ENCODE measurements around the gene BBC3.

The BBC3 gene

DNA sequence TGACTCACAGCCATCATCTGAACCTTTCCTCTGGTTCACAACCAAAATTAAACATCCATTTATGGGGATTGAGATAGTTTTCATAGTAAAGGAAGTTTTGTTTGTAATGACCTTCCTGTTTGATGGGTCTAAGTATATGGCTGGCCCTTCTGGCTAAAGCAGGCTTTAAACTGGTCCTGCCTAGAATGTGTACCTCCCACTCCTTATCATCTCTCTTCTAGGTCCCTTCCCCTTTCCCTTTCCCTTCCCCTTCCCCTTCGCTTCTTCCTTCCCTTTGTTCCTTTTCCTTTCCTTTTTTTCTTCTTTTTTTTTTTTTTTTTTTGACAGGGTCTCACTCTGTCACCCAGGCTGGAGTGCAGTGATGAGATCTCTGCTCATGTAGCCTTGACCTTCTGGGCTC is 35.6 kb downstream of the BBC3 start:
- DNase-seq (ENCODE audit: low spot score) = no peak

DNA sequence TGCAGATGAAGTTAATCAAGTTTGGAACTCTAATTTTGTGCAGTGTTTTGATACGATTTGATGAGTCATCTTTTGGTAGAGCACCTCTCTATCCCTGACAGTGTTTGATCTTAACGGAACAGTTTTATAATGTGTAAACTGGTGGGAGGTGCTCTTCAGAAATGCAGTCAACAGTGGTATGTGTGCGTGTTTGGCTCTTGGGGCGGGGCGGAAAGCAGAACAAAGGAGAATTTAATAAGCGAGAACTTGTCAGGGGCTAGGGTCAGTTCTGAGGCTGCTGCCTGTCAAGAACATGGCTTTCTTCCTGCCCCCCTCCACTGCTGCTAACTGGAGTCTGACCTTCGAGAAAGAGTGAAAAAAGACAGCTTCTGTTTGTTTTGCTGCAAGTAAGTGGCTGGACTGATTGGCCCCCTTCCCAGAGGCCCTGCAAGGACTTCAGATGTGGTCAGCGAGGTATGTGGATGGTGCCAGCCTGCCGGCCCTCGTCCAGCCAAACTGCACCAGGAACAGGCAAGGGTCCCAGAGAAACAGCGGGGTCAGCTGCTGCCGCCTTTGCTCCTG is 40.8 kb downstream of the BBC3 start:
- peak; percentile 73 for DNase-seq (ENCODE audit: low spot score)

DNA sequence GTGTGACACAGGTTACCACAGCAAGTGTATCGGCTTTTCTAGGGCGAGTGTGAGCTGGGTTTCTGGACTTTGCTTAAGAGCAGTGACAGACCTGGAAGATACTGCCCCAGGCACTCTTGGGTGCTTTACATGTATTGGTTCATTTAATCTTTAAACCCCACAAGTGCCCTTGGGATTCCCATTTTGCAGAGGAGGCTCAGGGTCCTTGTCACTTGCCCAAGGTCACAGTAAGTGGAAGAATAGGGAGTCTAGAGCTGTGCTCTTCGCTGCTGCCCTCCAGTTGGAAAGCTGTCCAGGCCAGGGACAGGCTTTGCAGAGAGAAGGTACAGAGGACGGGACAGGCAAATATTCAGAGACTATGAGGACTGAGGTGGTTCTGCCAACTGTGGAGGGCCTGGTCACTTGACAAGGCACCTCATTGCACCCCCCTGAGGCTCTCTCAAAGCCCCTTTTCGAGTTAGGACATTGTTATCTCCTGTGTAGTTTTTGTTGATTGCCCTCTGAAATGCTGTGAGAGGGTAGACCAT is 42.4 kb downstream of the BBC3 start:
- no peak for DNase-seq (ENCODE audit: low spot score)

DNA sequence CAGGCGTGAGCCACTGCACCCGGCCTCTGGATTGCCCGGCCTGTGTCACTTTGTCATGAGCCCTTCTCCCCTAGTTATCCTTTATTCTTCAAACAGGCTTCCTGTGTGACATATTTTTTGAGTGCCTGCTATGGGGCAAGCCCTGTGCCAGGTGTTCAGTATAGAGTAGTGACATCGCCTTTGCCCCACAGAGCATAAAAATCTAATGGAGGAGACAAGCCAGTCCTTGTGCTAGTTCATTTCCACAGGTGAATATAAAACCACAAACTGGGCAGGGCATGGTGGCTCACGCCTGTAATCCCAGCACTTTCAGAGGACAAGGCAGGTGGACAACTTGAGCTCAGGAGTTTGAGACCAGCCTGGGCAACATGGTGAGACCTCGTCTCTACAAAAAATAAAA is 43.2 kb downstream of the BBC3 start:
- no peak for DNase-seq (ENCODE audit: low spot score)

DNA sequence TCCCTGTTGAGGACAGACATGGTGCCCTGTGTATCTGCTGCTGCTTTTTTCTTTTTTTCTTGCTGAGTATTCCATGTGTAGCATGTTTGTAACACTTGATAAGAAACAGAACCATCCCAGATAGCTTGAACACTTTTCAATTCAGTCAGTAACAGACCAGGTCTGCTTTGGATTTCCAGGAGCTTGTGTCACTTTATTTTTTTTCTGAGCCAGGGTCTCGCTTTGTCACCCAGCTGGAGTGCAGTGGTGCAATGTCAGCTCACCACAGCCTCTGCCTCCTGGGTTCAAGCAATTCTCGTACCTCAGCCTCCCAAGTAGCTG is 43.7 kb downstream of the BBC3 start:
- no peak for DNase-seq (ENCODE audit: low spot score)

DNA sequence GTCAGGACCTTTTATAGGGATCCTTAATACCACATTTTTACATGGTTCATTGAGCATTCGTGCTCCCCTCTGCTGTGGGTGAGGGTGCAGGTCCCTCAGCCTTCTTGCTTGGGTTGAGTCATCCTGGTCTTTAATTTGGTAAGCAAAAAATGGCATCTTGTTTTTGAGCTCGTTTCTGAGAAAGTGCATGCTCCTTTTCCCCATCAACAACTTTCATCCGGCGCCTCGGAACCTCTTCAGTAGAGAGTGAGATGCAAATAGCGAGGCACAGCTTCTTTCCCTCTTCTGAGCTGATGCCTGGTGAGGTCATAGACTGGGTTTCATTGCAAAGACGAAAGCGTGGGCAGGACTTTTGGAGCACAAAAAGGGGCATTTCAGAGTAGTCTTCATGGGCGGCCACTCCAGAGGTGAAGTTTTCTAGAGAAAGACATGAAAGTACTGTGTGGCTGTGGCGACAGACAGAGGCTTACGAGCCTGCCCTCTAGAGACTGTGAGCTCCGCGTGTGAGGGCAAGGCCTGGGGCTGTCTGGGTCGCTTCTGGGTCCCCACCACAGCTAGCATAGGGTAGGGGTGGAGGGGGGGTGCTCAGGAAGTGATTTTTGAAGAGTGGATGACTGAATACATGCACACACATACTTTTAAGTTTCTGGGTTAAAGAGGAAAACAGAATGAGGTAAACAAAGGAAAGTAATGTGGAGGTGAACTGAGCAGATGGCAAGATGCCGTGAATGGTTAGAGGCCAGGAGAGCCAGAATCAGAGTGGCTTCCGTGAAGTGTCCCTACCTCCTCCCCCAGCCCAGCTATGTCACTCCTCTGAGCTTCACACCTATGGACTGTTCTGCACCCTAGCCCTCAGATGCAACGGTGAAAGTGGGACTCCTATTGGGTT is 44.3 kb downstream of the BBC3 start:
- no peak for DNase-seq (ENCODE audit: low spot score)

DNA sequence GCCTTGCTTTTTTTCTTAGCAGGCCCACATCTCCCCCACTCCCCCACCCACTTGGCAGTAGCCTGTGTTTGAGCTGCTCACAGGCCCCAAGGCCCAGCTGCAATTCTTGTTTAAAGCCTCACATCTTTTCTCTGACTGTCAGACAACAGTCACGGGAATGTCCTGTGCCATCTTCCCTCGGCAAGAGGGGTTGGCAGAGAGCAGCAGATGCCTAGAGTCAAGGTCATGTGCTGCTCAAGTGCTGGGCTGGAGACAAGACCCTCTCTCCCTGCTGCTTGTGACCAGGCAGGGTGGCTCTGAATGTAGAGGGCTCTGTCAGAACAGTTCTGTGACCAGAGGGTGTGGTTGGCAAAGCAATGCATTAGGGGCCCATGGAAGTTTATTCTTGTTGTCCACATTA is 47.4 kb downstream of the BBC3 start:
- DNase-seq (ENCODE audit: low spot score) = no peak

DNA sequence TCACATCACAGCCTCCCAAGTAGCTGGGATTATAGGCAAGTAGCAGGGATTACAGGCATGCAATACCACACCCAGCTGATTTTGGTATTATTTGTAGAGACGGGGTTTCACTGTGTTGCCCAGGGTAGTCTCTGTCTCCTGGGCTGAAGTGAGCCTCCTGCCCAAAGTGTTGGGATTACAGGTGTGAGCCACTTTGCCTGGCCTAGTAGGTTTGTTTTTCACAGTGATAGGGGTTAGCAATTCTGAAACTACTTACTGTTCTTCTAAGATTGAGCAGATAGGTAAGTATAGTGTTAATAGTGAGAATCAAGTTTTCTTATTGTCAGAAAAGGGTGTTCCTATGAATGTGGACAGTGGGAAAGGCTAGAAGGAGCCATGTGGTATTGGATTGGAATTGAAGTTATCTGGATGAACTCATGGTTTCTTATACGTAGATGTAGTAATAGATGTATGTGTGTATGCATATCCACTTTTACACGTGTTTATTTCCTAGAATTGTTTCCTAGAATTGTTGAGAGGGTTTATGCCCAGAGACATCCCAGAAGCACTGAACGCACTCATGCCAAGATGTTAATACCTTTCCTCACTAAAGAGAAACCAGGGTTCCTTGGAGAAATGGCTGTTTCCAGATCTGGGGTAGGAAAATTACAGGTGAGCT is 51.2 kb downstream of the BBC3 start:
- no peak for DNase-seq (ENCODE audit: low spot score)

DNA sequence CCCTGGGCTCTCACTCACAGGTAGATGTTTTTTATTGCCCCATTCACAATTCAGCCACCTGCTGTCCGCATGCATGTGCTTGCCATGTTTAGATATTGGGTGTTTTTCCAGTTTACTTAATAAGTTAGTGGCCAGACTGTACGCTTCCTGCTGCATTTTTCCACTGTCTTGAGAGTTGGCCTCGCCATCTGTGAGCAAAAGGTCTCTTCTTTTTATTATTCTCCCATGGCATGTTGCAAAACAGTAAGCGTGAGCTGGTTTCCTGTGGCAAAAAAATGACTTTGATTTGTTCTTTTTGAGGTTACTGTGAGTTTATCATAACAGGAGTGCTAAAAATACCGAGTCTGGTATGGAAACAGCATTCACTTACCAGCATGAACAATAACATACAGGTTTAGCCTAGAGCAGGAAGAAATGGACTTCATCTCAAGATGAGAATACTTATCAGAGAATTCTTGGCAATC is 54.3 kb downstream of the BBC3 start:
- DNase-seq (ENCODE audit: low spot score) = peak; percentile 75

DNA sequence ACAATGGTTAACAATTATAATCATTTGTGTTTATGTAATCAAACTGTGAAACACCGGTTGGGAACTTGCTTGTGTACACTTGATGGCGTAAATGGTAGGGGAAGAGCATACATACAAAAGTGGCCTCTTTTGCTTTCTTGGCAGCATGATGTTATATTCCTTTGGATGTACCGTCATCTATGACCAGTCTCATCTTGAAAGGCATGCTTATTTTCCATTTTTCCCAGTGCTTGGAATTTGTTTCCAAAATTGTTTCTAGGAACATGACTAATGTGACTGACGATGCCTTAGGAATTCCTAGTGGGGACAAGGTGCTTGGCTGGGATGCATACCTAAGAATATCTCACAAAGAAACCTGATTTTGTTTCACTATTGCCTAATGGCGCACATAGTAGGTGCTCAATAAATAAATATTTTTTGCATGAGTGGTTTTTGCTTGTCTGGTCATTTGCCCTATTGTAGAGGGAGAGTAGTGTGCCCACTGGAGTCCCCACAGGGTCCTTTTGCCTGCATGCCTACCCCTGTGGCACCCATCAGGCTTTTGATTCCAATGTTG is 54.9 kb downstream of the BBC3 start:
- peak; percentile 40 for DNase-seq (ENCODE audit: low spot score)

DNA sequence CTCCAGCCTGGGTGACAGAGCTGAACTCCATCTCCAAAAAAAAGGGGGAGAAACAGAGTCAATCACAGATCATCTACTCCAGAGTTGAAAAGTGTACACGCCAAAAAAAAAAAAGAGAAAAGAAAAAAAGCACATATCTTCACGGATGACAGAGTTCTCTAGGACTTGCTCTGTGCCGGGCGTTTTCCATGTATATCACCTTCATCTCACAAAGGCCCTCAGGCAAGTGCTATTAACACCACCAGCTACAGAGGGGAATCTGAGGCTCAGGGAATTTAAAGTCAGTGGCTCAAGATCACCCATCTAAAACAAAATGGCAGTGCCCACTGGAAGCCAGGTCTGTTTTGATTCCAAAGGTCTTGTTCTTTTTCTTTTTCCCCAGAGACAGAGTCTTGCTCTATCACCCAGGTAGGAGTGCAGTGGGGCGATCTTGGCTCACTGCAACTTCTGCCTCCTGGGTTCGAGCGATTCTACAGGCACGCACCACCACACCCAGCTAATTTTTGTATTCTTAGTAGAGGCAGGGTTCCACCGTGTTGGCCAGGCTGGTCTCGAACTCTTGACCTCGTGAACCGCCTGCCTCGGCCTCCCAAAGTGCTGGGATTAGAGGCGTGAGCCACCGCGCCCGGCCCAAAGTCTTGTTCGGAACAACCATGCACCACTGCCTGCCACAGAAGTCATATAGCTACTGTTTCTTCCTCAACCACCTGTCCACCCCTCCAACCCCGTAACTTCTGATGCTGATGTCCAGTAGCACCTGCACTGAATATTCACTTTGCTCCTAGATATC is 58.1 kb downstream of the BBC3 start:
- no peak for DNase-seq (ENCODE audit: low spot score)

Measured in AG20443 (cell line).